Adrenal gland (tissue), 12 donors: ENCODE results near the gene RFWD3. TPM values are rescaled to one million over a fixed set of nuclear protein-coding genes. Genes with fewer than 3 reads are reported as not detected.

Experiments
- DNase-seq, 7 donors: peaks; one replicate each; pipeline ENCODE4 v3.0.0-alpha.2; 2019 to 2020
- H3K27ac ChIP-seq, 5 donors: fragments of 200-600 bp; sonication (generic) in 4 of 5; 1 replicate in 3 of 5; 2 replicates in 2 of 5; pipeline versions ENCODE4 v1.5.1 to v1.8.0; 2016 to 2020; ENCODE audit warnings: mild to moderate bottlenecking in 1 of 5
- H3K27me3 ChIP-seq: fragments of 200-600 bp; 2 replicates; pipeline ENCODE4 v1.8.0; 2021
- H3K36me3 ChIP-seq, 2 donors: fragments of 200-600 bp; replicated peaks in 1 of 2; 1 replicate in 1 of 2; 2 replicates in 1 of 2; pipeline versions ENCODE4 v1.5.1 to v1.8.0; 2018 to 2022
- H3K4me1 ChIP-seq, 2 donors: fragments of 200-600 bp; replicated peaks in 1 of 2; 1 replicate in 1 of 2; 2 replicates in 1 of 2; pipeline versions ENCODE4 v1.5.1 to v1.8.0; 2018 to 2021
- H3K4me3 ChIP-seq, 4 donors: fragments of 200-600 bp; sonication (generic) in 3 of 4; one replicate each; pipeline ENCODE4 v1.5.1; 2016 to 2018
- H3K9me3 ChIP-seq, 3 donors: fragments of 200-600 bp; sonication (generic) in 1 of 3; replicated peaks in 1 of 3; 1 replicate in 2 of 3; 2 replicates in 1 of 3; pipeline versions ENCODE4 v1.5.1 to v1.8.0; 2016 to 2021
- CTCF ChIP-seq, 6 experiments: fragments of 450-650 bp in 4 of 6; fragments of 200-600 bp in 2 of 6; sonication (generic) in 1 of 6; IDR thresholded peaks; 1 replicate in 5 of 6; 2 replicates in 1 of 6; pipeline versions ENCODE4 v1.5.1 to v1.8.0; 2016 to 2021; ENCODE audit warnings: antibody characterized with exemption in 6 of 6, mild to moderate bottlenecking in 2 of 6, moderate library complexity in 1 of 6
- POLR2A ChIP-seq, 2 donors: fragments of 450-650 bp; IDR thresholded peaks; one replicate each; pipeline ENCODE4 v1.6.1; 2017; ENCODE audit warnings: antibody characterized with exemption in 2 of 2, mild to moderate bottlenecking in 2 of 2, moderate library complexity in 1 of 2
- WGBS, 4 donors: extraction: QIAGEN DNeasy Blood & Tissue Kit in 2 of 4; methylation state at CpG; one replicate each; pipeline versions ENCODE4 v1.1.5 to v1.1.7; 2013 to 2017; 5-methylcytosine and 5-hydroxymethylcytosine counted together
- intact Hi-C, 2 donors: fragments of 100-400 bp; cut with DNase I; formaldehyde crosslinking; loops; one replicate each; pipeline versions ENCODE4 v1.14.1 to v1.15.0; 2022 to 2023
- polyA plus RNA-seq, 3 donors: library from polyadenylated mRNA; stranded (reverse); fragments of 200-250 nt in 2 of 3; fragments of 350-450 nt in 1 of 3; fragmentation: Illumina TruSeq in 1 of 3; extraction: RNeasy Lipid Tissue Mini Kit (QIAGEN cat#74804) in 1 of 3; gene quantifications; one replicate each; pipeline ENCODE4 v1.2.3, GENCODE V29; 2013 to 2014
- total RNA-seq, 9 donors: library from RNA; depleted of rRNA in 4 of 9; stranded (reverse); fragments of >200 nt in 4 of 9; fragments of 120-200 nt in 1 of 9; fragmentation: NEBNext Ultra II Directional in 1 of 9; extraction: Animal tissue kit (Norgen Biotek cat#: 25700) in 1 of 9; gene quantifications; one replicate each; pipeline versions ENCODE4 v1.1.0 to v1.2.4, GENCODE V29; 2013 to 2023
- donor health status: healthy with polysubstance abuse.
- donor health status: Bipolar disorder and iron deficiency.
- donor health status: DM: yes; HTN: yes; CAD: no.
- donor health status: DM: no; HTN: no; CAD: no.
- donor health status: DM: no; HTN: no; CAD: no.
- donor health status: DM: yes; HTN: yes; CAD: no.

Gene RFWD3
- total and polyA plus RNA-seq, 12 donors, result 2.6 to 27.1 (median 11.9) TPM

GRCh38 chr16:74626741-74627416 is 39.8 kb downstream of the RFWD3 start:
- Histone ChIP-seq H3K36me3 (peaks cover 0 to 76% of the 10 kb centered on the region in 2 donors), H3K4me1 (peaks cover 0 to 8% of the 10 kb centered on the region in 2 donors)
- intact Hi-C loops, result loop anchor here (10.0 kb wide), 2 partner anchors 152 to 162 kb away; no protein-coding TSS in a partner anchor

GRCh38 chr16:74625500-74626350 is 41.0 kb downstream of the RFWD3 start:
- TF ChIP-seq POLR2A (IDR thresholded peaks at IDR 0.05), result no peak
- no peak for TF ChIP-seq CTCF (IDR thresholded peaks at IDR 0.05)
- intact Hi-C loops, result loop anchor here (10.0 kb wide), 2 partner anchors 151 to 161 kb away; no protein-coding TSS in a partner anchor
- DNase-seq, result peak in 1 of 7 donors; percentile 20
- H3K9me3 ChIP-seq, result no peaks in the 10 kb centered on the region
- H3K4me3 ChIP-seq, result no peak overlapping the region
- H3K4me1 ChIP-seq, result peaks cover 0 to 8% of the 10 kb centered on the region in 2 donors
- 84 to 92% (median 89%) methylated on average over 14 of the region's 14 CpGs for WGBS, 4 donors
- H3K27ac ChIP-seq, result no peak overlapping the region
- peaks cover 0 to 71% of the 10 kb centered on the region in 2 donors for H3K36me3 ChIP-seq
- no peaks in the 10 kb centered on the region for H3K27me3 ChIP-seq

More at GRCh38 chr16:74626741-74627416, 39.8 kb downstream of the RFWD3 start:
- Histone ChIP-seq H3K27me3 (no peaks in the 10 kb centered on the region), H3K27ac (peak overlapping the region in 2 of 5 donors; percentile 2 to 67), H3K4me3 (no peak overlapping the region), H3K9me3 (no peaks in the 10 kb centered on the region)
- DNase-seq, result no peak
- TF ChIP-seq POLR2A (IDR thresholded peaks at IDR 0.05), result no peak
- no peak for TF ChIP-seq CTCF (IDR thresholded peaks at IDR 0.05)
- WGBS, 4 donors, result 0 to 100% (median 63%) methylated on average over 1 of the region's 1 CpG

GRCh38 chr16:74623839-74624235 is 42.8 kb downstream of the RFWD3 start:
- Histone ChIP-seq H3K4me3 (no peak overlapping the region), H3K36me3 (peaks cover 0 to 54% of the 10 kb centered on the region in 2 donors), H3K27ac (no peak overlapping the region), H3K4me1 (peaks cover 0 to 8% of the 10 kb centered on the region in 2 donors), H3K27me3 (no peaks in the 10 kb centered on the region), H3K9me3 (no peaks in the 10 kb centered on the region)
- peak in 1 of 7 donors; percentile 45 for DNase-seq
- intact Hi-C loops, result loop anchor here (10.0 kb wide), 2 partner anchors 149 to 159 kb away; no protein-coding TSS in a partner anchor
- no peak for TF ChIP-seq POLR2A (IDR thresholded peaks at IDR 0.05)
- TF ChIP-seq CTCF (IDR thresholded peaks at IDR 0.05), result no peak
- WGBS, 4 donors, result 79 to 90% (median 86%) methylated on average over 6 of the region's 6 CpGs
